GM23338 (cell line): ENCODE data around the gene RAB31. TPM values are rescaled to one million over a fixed set of nuclear protein-coding genes. Genes with fewer than 3 reads are reported as not detected.

ENCODE experiments used
- ATAC-seq: fragments of 200-7000 bp; cut with Tn5 transposase; 3 replicates; pipeline ENCODE4 v1.9.1; 2020
- DNase-seq: peaks from one replicate; pipeline ENCODE4 v3.0.0-alpha.2; 2015; ENCODE audit warnings: low spot score
- H2AFZ ChIP-seq: fragments of 200-600 bp; sonication (generic); 2 replicates; pipeline ENCODE4 v1.8.0; 2016; ENCODE audit warnings: antibody characterized with exemption, mild to moderate bottlenecking, moderate library complexity
- H3F3A ChIP-seq: fragments of 200-600 bp; sonication (generic); replicated peaks from 2 replicates; pipeline ENCODE4 v1.8.0; 2017; ENCODE audit warnings: antibody characterized with exemption, mixed run types, low read depth
- H3K27ac ChIP-seq: fragments of 200-600 bp; sonication (generic); 2 replicates; pipeline ENCODE4 v1.6.1; 2016; ENCODE audit warnings: low read depth
- H3K27me3 ChIP-seq: fragments of 200-600 bp; sonication (generic); 2 replicates; pipeline ENCODE4 v1.8.0; 2016; ENCODE audit warnings: mild to moderate bottlenecking, mixed run types, moderate library complexity; ENCODE audit not compliant: insufficient read depth
- H3K36me3 ChIP-seq: fragments of 200-600 bp; sonication (generic); 2 replicates; pipeline ENCODE4 v1.8.0; 2016; ENCODE audit warnings: mild to moderate bottlenecking; ENCODE audit not compliant: insufficient read depth
- H3K4me1 ChIP-seq: fragments of 200-600 bp; sonication (generic); 2 replicates; pipeline ENCODE4 v1.8.0; 2016; ENCODE audit warnings: mild to moderate bottlenecking, moderate library complexity; ENCODE audit not compliant: insufficient read depth
- H3K4me2 ChIP-seq: fragments of 200-600 bp; sonication (generic); 2 replicates; pipeline ENCODE4 v1.7.1; 2017; ENCODE audit warnings: mixed run types
- H3K4me3 ChIP-seq: fragments of 200-600 bp; sonication (generic); 2 replicates; pipeline ENCODE4 v1.6.1; 2016; ENCODE audit warnings: mixed run types
- H3K79me2 ChIP-seq: fragments of 200-600 bp; sonication (generic); replicated peaks from 2 replicates; pipeline ENCODE4 v1.8.0; 2017; ENCODE audit warnings: mild to moderate bottlenecking; ENCODE audit not compliant: insufficient read depth
- H3K9me2 ChIP-seq: fragments of 200-600 bp; sonication (generic); 2 replicates; pipeline ENCODE4 v1.8.0; 2017; ENCODE audit not compliant: insufficient read depth
- H4K20me1 ChIP-seq: fragments of 200-600 bp; sonication (generic); replicated peaks from 2 replicates; pipeline ENCODE4 v1.8.0; 2017; ENCODE audit warnings: mild to moderate bottlenecking; ENCODE audit not compliant: insufficient read depth
- H3K27ac Mint-ChIP-seq: 2 replicates; pipeline ENCODE4 v1.8.0; 2020; ENCODE audit warnings: inconsistent platforms, mild to moderate bottlenecking, moderate library complexity, mixed read lengths
- H3K27me3 Mint-ChIP-seq: 3 replicates; pipeline ENCODE4 v1.8.0; 2022; ENCODE audit warnings: low read depth, mild to moderate bottlenecking, moderate library complexity, mixed read lengths, inconsistent platforms; ENCODE audit not compliant: insufficient read depth, poor library complexity
- H3K36me3 Mint-ChIP-seq: 3 replicates; pipeline ENCODE4 v1.8.0; 2021; ENCODE audit warnings: low read depth, mild to moderate bottlenecking, inconsistent platforms, moderate library complexity, mixed read lengths
- H3K4me1 Mint-ChIP-seq: 3 replicates; pipeline ENCODE4 v1.8.0; 2020; ENCODE audit warnings: mild to moderate bottlenecking, inconsistent platforms, mixed read lengths
- H3K4me3 Mint-ChIP-seq: 3 replicates; pipeline ENCODE4 v1.8.0; 2021; ENCODE audit warnings: moderate library complexity, mild to moderate bottlenecking, inconsistent platforms, mixed read lengths
- H3K9me3 Mint-ChIP-seq: 3 replicates; pipeline ENCODE4 v1.8.0; 2020; ENCODE audit warnings: moderate library complexity, mild to moderate bottlenecking, inconsistent platforms, mixed read lengths
- CREB1 ChIP-seq: fragments of 250-450 bp; sonication (Bioruptor Pico); IDR thresholded peaks from 2 replicates; pipeline ENCODE4 v1.5.0; 2020; ENCODE audit warnings: low read depth, mild to moderate bottlenecking, moderate library complexity
- CTCF ChIP-seq, 2 experiments: fragments of 200-600 bp in 1 of 2; sonication (generic) in 1 of 2; conservative IDR thresholded peaks; 2 replicates each; pipeline versions ENCODE4 v1.5.1 to v1.6.1; 2016 to 2017; ENCODE audit warnings: antibody characterized with exemption in 2 of 2, low read depth in 2 of 2, mild to moderate bottlenecking in 2 of 2, moderate library complexity in 1 of 2
- ETS1 ChIP-seq: IDR thresholded peaks from 2 replicates; pipeline ENCODE4 v1.6.1; 2016; ENCODE audit warnings: antibody characterized with exemption
- EZH2 ChIP-seq: fragments of 200-600 bp; sonication (generic); IDR thresholded peaks from one replicate; pipeline ENCODE4 v1.8.0; 2017; ENCODE audit warnings: antibody characterized with exemption, mild to moderate bottlenecking, low read depth; ENCODE audit not compliant: unreplicated experiment
- EZH2phosphoT487 ChIP-seq: fragments of 200-600 bp; sonication (generic); IDR thresholded peaks from one replicate; pipeline ENCODE4 v1.8.1; 2018; ENCODE audit warnings: antibody characterized with exemption; ENCODE audit not compliant: unreplicated experiment
- JUNB ChIP-seq: IDR thresholded peaks from one replicate; pipeline ENCODE4 v1.6.1; 2016; ENCODE audit warnings: antibody characterized with exemption; ENCODE audit not compliant: unreplicated experiment
- NANOG ChIP-seq: IDR thresholded peaks from 2 replicates; pipeline ENCODE4 v1.6.1; 2016; ENCODE audit warnings: antibody characterized with exemption, borderline replicate concordance
- POLR2AphosphoS5 ChIP-seq: IDR thresholded peaks from 2 replicates; pipeline ENCODE4 v1.6.1; 2016; ENCODE audit warnings: antibody characterized with exemption, low read depth
- REST ChIP-seq: IDR thresholded peaks from one replicate; pipeline ENCODE4 v1.6.1; 2018; ENCODE audit warnings: antibody characterized with exemption; ENCODE audit not compliant: unreplicated experiment
- STAT1 ChIP-seq: IDR thresholded peaks from one replicate; pipeline ENCODE4 v1.6.1; 2016; ENCODE audit warnings: antibody characterized with exemption; ENCODE audit not compliant: unreplicated experiment
- ZNF114 ChIP-seq: fragments of 250-450 bp; sonication (Bioruptor Pico); IDR thresholded peaks from 2 replicates; pipeline ENCODE4 v1.5.0; 2020; ENCODE audit warnings: mild to moderate bottlenecking, moderate library complexity
- ZNF331 ChIP-seq: fragments of 250-450 bp; sonication (Bioruptor Pico); IDR thresholded peaks from 2 replicates; pipeline ENCODE4 v1.5.0; 2020; ENCODE audit warnings: low read depth, mild to moderate bottlenecking, moderate library complexity
- ZNF462 ChIP-seq: fragments of 250-450 bp; sonication (Bioruptor Pico); IDR thresholded peaks from 2 replicates; pipeline ENCODE4 v1.5.0; 2020; ENCODE audit warnings: mild to moderate bottlenecking, moderate library complexity
- polyA plus RNA-seq: library from polyadenylated mRNA; unstranded; fragments of >200 nt; fragmentation: Nextera tagmentation; extraction: Ambion mirVana; gene quantifications from 2 replicates; pipeline ENCODE4 v1.2.1, GENCODE V29; 2016
- total RNA-seq: library from RNA; depleted of rRNA; stranded (reverse); fragments of >200 nt; shearing (Covaris generic); gene quantifications from 2 replicates; pipeline ENCODE4 v1.2.3, GENCODE V29; 2014

The RAB31 gene
- total and polyA plus RNA-seq, 2 experiments from 2014 or later, result 33.8 to 46.1 TPM

GRCh38 chr18:9679125-9679524, 29.0 kb upstream of the RAB31 start:
- no peak overlapping the region for H3K4me3 Mint-ChIP-seq
- Histone ChIP-seq H3K27ac (no peak overlapping the region), H3K4me2 (no peak overlapping the region), H3F3A (no peaks in the 10 kb centered on the region), H4K20me1 (no peaks in the 10 kb centered on the region), H3K36me3 (no peaks in the 10 kb centered on the region), H2AFZ (no peak overlapping the region), H3K79me2 (no peaks in the 10 kb centered on the region), H3K4me1 (no peaks in the 10 kb centered on the region), H3K4me3 (no peak overlapping the region), H3K9me2 (no peaks in the 10 kb centered on the region), H3K27me3 (no peaks in the 10 kb centered on the region)
- no peak overlapping the region for H3K27ac Mint-ChIP-seq
- no peaks in the 10 kb centered on the region; the same call in 2 of the 3 replicates for H3K9me3 Mint-ChIP-seq
- peaks cover 11% of the 10 kb centered on the region for H3K27me3 Mint-ChIP-seq
- no peak for ATAC-seq
- peaks cover 4% of the 10 kb centered on the region for H3K4me1 Mint-ChIP-seq
- H3K36me3 Mint-ChIP-seq, result no peaks in the 10 kb centered on the region
- TF ChIP-seq ZNF462 (CRISPR knock-in tag) (no peak), POLR2AphosphoS5 (no peak), REST (no peak), EZH2phosphoT487 (no peak), CTCF (conservative IDR thresholded peaks at IDR 0.05; ENCODE audit: low read depth in 2 of 2) (no peak), ZNF331 (CRISPR knock-in tag) (no peak), CREB1 (CRISPR knock-in tag) (no peak), ZNF114 (CRISPR knock-in tag) (no peak), JUNB (no peak), NANOG (no peak), STAT1 (no peak), EZH2 (no peak), ETS1 (no peak)
- DNase-seq, result no peak
